SK-N-SH treated with all-trans-retinoic acid at 6 μM for 48 hours (cell line): Measurements from ENCODE around the gene DNAJC1.

Experiments
- ARNTL ChIP-seq: fragments of 450-650 bp; formaldehyde crosslinking; IDR thresholded peaks from 2 replicates; pipeline ENCODE4 v1.5.0; 2020; ENCODE audit warnings: low read depth, mild to moderate bottlenecking, moderate library complexity, borderline replicate concordance
- BACH2 ChIP-seq: fragments of 250-450 bp; sonication (Bioruptor Pico); IDR thresholded peaks from 2 replicates; pipeline ENCODE4 v1.9.0; 2021; ENCODE audit warnings: mild to moderate bottlenecking, borderline replicate concordance
- OSR1 ChIP-seq: fragments of 250-450 bp; sonication (Bioruptor Pico); IDR thresholded peaks from 2 replicates; pipeline ENCODE4 v1.8.0; 2022; ENCODE audit warnings: moderate library complexity, mild to moderate bottlenecking, inconsistent platforms
- RARB ChIP-seq: fragments of 250-450 bp; sonication (Bioruptor Pico); IDR thresholded peaks from 2 replicates; pipeline ENCODE4 v1.8.0; 2021; ENCODE audit warnings: mild to moderate bottlenecking, moderate library complexity
- TOX ChIP-seq: fragments of 250-450 bp; sonication (Bioruptor Pico); IDR thresholded peaks from 2 replicates; pipeline ENCODE4 v1.8.0; 2021; ENCODE audit warnings: mild to moderate bottlenecking, moderate library complexity, borderline replicate concordance
- ZC3H10 ChIP-seq: fragments of 250-450 bp; sonication (Bioruptor Pico); IDR thresholded peaks from 2 replicates; pipeline ENCODE4 v1.5.1; 2021; ENCODE audit warnings: mild to moderate bottlenecking, moderate library complexity
- ZFP3 ChIP-seq: fragments of 250-450 bp; sonication (Bioruptor Pico); IDR thresholded peaks from 2 replicates; pipeline ENCODE4 v1.5.0; 2020; ENCODE audit warnings: mild to moderate bottlenecking, moderate library complexity
- TF ChIP-seq, protein P1 (sequence below): fragments of 250-450 bp; sonication (Bioruptor Pico); IDR thresholded peaks from 2 replicates; pipeline ENCODE4 v1.8.0; 2020; ENCODE audit warnings: mild to moderate bottlenecking, moderate library complexity, borderline replicate concordance
- TF ChIP-seq, protein P2 (sequence below): fragments of 250-450 bp; sonication (Bioruptor Pico); IDR thresholded peaks from 2 replicates; pipeline ENCODE4 v1.5.0; 2020; ENCODE audit warnings: mild to moderate bottlenecking, moderate library complexity
- TF ChIP-seq, protein P3 (sequence below): fragments of 250-450 bp; sonication (Bioruptor Pico); IDR thresholded peaks from 2 replicates; pipeline ENCODE4 v1.5.1; 2020; ENCODE audit warnings: low read depth, mild to moderate bottlenecking, moderate library complexity
- TF ChIP-seq, protein P4 (sequence below): fragments of 250-450 bp; sonication (Bioruptor Pico); IDR thresholded peaks from 2 replicates; pipeline ENCODE4 v1.8.0; 2021; ENCODE audit warnings: low read depth, mild to moderate bottlenecking, moderate library complexity, borderline replicate concordance

DNA sequence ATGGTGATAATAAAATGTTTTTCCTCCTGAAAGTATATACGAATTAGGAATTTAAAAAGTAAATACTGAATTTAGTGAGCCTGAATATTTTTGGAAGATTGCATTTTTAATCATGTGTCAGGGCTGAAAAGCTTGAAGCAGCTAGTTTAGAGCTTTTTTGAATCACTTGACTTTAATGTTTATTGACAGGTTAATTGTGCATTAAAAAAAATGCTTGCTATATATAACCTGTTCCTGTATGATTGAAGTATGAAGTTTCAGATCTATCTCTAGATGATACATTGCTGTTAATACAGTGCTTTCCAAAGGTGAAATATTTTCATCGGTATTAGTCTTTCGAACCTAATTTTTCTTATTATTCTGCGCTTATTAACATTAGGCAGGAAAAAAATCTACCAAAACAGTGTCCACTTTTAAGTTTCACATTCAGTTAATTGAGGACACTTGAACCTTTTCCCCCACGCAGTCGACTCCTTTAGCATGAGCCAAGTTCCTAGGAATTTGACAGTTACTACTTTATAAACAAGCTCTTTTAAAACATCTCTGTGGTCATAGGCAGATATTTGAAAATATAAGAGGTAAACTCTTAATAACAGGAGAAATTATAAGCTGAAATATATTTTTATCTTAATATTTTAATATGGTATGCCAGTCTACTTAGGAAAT is 282.4 kb downstream of the DNAJC1 start:
- no peak for TF ChIP-seq ZC3H10 (CRISPR knock-in tag)
- TF ChIP-seq, protein P1, sequence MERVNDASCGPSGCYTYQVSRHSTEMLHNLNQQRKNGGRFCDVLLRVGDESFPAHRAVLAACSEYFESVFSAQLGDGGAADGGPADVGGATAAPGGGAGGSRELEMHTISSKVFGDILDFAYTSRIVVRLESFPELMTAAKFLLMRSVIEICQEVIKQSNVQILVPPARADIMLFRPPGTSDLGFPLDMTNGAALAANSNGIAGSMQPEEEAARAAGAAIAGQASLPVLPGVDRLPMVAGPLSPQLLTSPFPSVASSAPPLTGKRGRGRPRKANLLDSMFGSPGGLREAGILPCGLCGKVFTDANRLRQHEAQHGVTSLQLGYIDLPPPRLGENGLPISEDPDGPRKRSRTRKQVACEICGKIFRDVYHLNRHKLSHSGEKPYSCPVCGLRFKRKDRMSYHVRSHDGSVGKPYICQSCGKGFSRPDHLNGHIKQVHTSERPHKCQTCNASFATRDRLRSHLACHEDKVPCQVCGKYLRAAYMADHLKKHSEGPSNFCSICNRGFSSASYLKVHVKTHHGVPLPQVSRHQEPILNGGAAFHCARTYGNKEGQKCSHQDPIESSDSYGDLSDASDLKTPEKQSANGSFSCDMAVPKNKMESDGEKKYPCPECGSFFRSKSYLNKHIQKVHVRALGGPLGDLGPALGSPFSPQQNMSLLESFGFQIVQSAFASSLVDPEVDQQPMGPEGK (CRISPR knock-in tag), result no peak
- TF ChIP-seq, protein P2, sequence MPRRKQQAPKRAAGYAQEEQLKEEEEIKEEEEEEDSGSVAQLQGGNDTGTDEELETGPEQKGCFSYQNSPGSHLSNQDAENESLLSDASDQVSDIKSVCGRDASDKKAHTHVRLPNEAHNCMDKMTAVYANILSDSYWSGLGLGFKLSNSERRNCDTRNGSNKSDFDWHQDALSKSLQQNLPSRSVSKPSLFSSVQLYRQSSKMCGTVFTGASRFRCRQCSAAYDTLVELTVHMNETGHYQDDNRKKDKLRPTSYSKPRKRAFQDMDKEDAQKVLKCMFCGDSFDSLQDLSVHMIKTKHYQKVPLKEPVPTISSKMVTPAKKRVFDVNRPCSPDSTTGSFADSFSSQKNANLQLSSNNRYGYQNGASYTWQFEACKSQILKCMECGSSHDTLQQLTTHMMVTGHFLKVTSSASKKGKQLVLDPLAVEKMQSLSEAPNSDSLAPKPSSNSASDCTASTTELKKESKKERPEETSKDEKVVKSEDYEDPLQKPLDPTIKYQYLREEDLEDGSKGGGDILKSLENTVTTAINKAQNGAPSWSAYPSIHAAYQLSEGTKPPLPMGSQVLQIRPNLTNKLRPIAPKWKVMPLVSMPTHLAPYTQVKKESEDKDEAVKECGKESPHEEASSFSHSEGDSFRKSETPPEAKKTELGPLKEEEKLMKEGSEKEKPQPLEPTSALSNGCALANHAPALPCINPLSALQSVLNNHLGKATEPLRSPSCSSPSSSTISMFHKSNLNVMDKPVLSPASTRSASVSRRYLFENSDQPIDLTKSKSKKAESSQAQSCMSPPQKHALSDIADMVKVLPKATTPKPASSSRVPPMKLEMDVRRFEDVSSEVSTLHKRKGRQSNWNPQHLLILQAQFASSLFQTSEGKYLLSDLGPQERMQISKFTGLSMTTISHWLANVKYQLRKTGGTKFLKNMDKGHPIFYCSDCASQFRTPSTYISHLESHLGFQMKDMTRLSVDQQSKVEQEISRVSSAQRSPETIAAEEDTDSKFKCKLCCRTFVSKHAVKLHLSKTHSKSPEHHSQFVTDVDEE (CRISPR knock-in tag), result no peak
- TF ChIP-seq BACH2, result no peak
- no peak for TF ChIP-seq ZFP3 (CRISPR knock-in tag)
- TF ChIP-seq, protein P3, sequence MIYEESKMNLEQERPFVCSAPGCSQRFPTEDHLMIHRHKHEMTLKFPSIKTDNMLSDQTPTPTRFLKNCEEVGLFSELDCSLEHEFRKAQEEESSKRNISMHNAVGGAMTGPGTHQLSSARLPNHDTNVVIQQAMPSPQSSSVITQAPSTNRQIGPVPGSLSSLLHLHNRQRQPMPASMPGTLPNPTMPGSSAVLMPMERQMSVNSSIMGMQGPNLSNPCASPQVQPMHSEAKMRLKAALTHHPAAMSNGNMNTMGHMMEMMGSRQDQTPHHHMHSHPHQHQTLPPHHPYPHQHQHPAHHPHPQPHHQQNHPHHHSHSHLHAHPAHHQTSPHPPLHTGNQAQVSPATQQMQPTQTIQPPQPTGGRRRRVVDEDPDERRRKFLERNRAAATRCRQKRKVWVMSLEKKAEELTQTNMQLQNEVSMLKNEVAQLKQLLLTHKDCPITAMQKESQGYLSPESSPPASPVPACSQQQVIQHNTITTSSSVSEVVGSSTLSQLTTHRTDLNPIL (CRISPR knock-in tag), result no peak
- no peak for TF ChIP-seq RARB (CRISPR knock-in tag)
- no peak for TF ChIP-seq TOX (CRISPR knock-in tag)
- TF ChIP-seq ARNTL (CRISPR knock-in tag), result no peak
- TF ChIP-seq OSR1 (CRISPR knock-in tag), result no peak
- TF ChIP-seq, protein P4, sequence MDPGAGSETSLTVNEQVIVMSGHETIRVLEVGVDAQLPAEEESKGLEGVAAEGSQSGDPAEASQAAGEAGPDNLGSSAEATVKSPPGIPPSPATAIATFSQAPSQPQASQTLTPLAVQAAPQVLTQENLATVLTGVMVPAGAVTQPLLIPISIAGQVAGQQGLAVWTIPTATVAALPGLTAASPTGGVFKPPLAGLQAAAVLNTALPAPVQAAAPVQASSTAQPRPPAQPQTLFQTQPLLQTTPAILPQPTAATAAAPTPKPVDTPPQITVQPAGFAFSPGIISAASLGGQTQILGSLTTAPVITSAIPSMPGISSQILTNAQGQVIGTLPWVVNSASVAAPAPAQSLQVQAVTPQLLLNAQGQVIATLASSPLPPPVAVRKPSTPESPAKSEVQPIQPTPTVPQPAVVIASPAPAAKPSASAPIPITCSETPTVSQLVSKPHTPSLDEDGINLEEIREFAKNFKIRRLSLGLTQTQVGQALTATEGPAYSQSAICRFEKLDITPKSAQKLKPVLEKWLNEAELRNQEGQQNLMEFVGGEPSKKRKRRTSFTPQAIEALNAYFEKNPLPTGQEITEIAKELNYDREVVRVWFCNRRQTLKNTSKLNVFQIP (CRISPR knock-in tag), result no peak
